HCT116 (cell line): ENCODE measurements around the gene TOR1AIP1. TPM values are rescaled to one million over a fixed set of nuclear protein-coding genes. Genes with fewer than 3 reads are reported as not detected.

Experiments
- ATAC-seq: fragments of 200-7000 bp; cut with Tn5 transposase; 2 replicates; pipeline ENCODE4 v1.9.1; 2020; ENCODE audit warnings: mild to moderate bottlenecking, moderate library complexity
- BruUV-seq: library from RNA; stranded (reverse); fragments of 400-500 nt; replicated peaks from 2 replicates; lab custom pipeline; 2021; lab: Mats Ljungman, UMichigan
- CTCF ChIA-PET: fragments of 300-600 bp; sonication (Branson Sonifier 250); formaldehyde crosslinking; loops from one replicate; lab custom pipeline; 2021; ENCODE audit warnings: antibody characterized with exemption; lab: Charles Lee
- POLR2A ChIA-PET: fragments of 300-600, 350-600 bp; sonication (Branson Sonifier 250); formaldehyde crosslinking; loops from one replicate; lab custom pipeline; 2021; ENCODE audit warnings: antibody characterized with exemption; lab: Charles Lee
- RAD21 ChIA-PET, 2 experiments: fragments of 300-600 bp; sonication (Branson Sonifier 250); formaldehyde crosslinking; loops; one replicate each; lab custom pipeline; 2023; ENCODE audit warnings: low total read pairs in 2 of 2; ENCODE audit not compliant: uncharacterized antibody in 2 of 2, unreplicated experiment in 2 of 2, low non-redundant PET in 1 of 2; lab: Charles Lee
- DNase-seq: peaks from one replicate; pipeline ENCODE4 v3.0.0-alpha.2; 2010; ENCODE audit warnings: low read depth, low spot score
- H2AFZ ChIP-seq: fragments of 200-600 bp; shearing (Covaris generic), sonication (generic); 2 replicates; pipeline ENCODE4 v1.6.1; 2017; ENCODE audit warnings: low read depth, mixed run types, mixed read lengths, antibody characterized with exemption, low read length; ENCODE audit not compliant: poor library complexity, severe bottlenecking
- H3K27ac ChIP-seq: 2 replicates; pipeline ENCODE4 v1.5.1; 2012; ENCODE audit warnings: low read depth, low read length
- H3K27me3 ChIP-seq: fragments of 200-600 bp; sonication (generic); 2 replicates; pipeline ENCODE4 v1.6.1; 2016; ENCODE audit warnings: mixed run types, low read length, mixed read lengths; ENCODE audit not compliant: insufficient read depth
- H3K36me3 ChIP-seq, 2 experiments: fragments of 200-500 bp in 1 of 2; fragments of 200-600 bp in 1 of 2; sonication (Bioruptor generic) in 1 of 2; sonication (generic) in 1 of 2; 2 replicates each; pipeline versions ENCODE4 v1.5.1 to v1.6.1; 2014 to 2016; ENCODE audit warnings: low read length in 2 of 2, inconsistent platforms in 1 of 2, mixed read lengths in 1 of 2, mixed run types in 1 of 2; ENCODE audit not compliant: insufficient read depth in 2 of 2, control insufficient read depth in 1 of 2
- H3K4me1 ChIP-seq, 2 experiments: fragments of 200-600 bp in 1 of 2; sonication (generic) in 1 of 2; 2 replicates each; pipeline versions ENCODE4 v1.5.1 to v1.6.1; 2012 to 2017; ENCODE audit warnings: low read length in 2 of 2, inconsistent platforms in 1 of 2, mild to moderate bottlenecking in 1 of 2, mixed read lengths in 1 of 2, mixed run types in 1 of 2, moderate library complexity in 1 of 2; ENCODE audit not compliant: insufficient read depth in 2 of 2, control insufficient read depth in 1 of 2
- H3K4me2 ChIP-seq: fragments of 200-600 bp; sonication (generic); 2 replicates; pipeline ENCODE4 v1.6.1; 2017; ENCODE audit warnings: mixed run types, low read length, mixed read lengths
- H3K4me3 ChIP-seq, 2 experiments: fragments of 200-600 bp in 1 of 2; sonication (generic) in 1 of 2; replicated peaks in 1 of 2; 2 replicates each; pipeline ENCODE4 v1.5.1; 2011 to 2016; ENCODE audit warnings: low read length in 2 of 2, control low read depth in 1 of 2, low read depth in 1 of 2, mild to moderate bottlenecking in 1 of 2, mixed read lengths in 1 of 2, mixed run types in 1 of 2
- H3K79me2 ChIP-seq: fragments of 200-600 bp; sonication (generic); 2 replicates; pipeline ENCODE4 v1.6.1; 2017; ENCODE audit warnings: mild to moderate bottlenecking, mixed run types, low read length, moderate library complexity, mixed read lengths; ENCODE audit not compliant: insufficient read depth
- H3K9ac ChIP-seq: fragments of 200-600 bp; sonication (generic); 2 replicates; pipeline ENCODE4 v1.6.1; 2016; ENCODE audit warnings: low read length, mixed read lengths
- H3K9me2 ChIP-seq: fragments of 200-600 bp; sonication (generic), shearing (Covaris generic); 2 replicates; pipeline ENCODE4 v1.6.1; 2017; ENCODE audit warnings: mixed run types, mild to moderate bottlenecking, moderate library complexity; ENCODE audit not compliant: insufficient read depth
- H3K9me3 ChIP-seq, 2 experiments: fragments of 200-500 bp in 1 of 2; fragments of 200-600 bp in 1 of 2; sonication (Bioruptor generic) in 1 of 2; sonication (generic) in 1 of 2; 2 replicates each; pipeline ENCODE4 v1.6.1; 2014 to 2017; ENCODE audit warnings: low read length in 2 of 2, mixed read lengths in 2 of 2, inconsistent platforms in 1 of 2, low read depth in 1 of 2, mild to moderate bottlenecking in 1 of 2, mixed run types in 1 of 2, moderate library complexity in 1 of 2; ENCODE audit not compliant: control insufficient read depth in 1 of 2, insufficient read depth in 1 of 2
- H4K20me1 ChIP-seq: fragments of 200-600 bp; sonication (generic), shearing (Covaris generic); 2 replicates; pipeline ENCODE4 v1.6.1; 2017; ENCODE audit warnings: mixed run types, mild to moderate bottlenecking, moderate library complexity; ENCODE audit not compliant: insufficient read depth
- ATF3 ChIP-seq: IDR thresholded peaks from 2 replicates; pipeline ENCODE4 v1.6.1; 2012
- CBX3 ChIP-seq: IDR thresholded peaks from 2 replicates; pipeline ENCODE4 v1.6.1; 2012; ENCODE audit warnings: low read depth
- CTCF ChIP-seq, 3 experiments: fragments of 200-600 bp in 1 of 3; sonication (generic) in 1 of 3; IDR thresholded peaks in 2 of 3; conservative IDR thresholded peaks in 1 of 3; 2 replicates each; pipeline ENCODE4 v1.5.1; 2012 to 2017; ENCODE audit warnings: low read depth in 2 of 3, low read length in 2 of 3, antibody characterized with exemption in 1 of 3, borderline replicate concordance in 1 of 3, control low read depth in 1 of 3, mild to moderate bottlenecking in 1 of 3, mixed read lengths in 1 of 3, mixed run types in 1 of 3, moderate library complexity in 1 of 3; ENCODE audit not compliant: insufficient read depth in 1 of 3
- ELF1 ChIP-seq: IDR thresholded peaks from 2 replicates; pipeline ENCODE4 v1.6.1; 2012; ENCODE audit warnings: low read depth, borderline replicate concordance
- EZH2phosphoT487 ChIP-seq: fragments of 200-600 bp; IDR thresholded peaks from 2 replicates; pipeline ENCODE4 v1.6.1; 2018; ENCODE audit warnings: antibody characterized with exemption, borderline replicate concordance
- FOSL1 ChIP-seq: IDR thresholded peaks from 2 replicates; pipeline ENCODE4 v1.6.1; 2012; ENCODE audit warnings: low read depth
- POLR2A ChIP-seq: IDR thresholded peaks from 2 replicates; pipeline ENCODE4 v1.7.0; 2011; ENCODE audit warnings: borderline replicate concordance; ENCODE audit not compliant: insufficient read depth, insufficient read length; ENCODE audit errors: extremely low read depth
- RAD21 ChIP-seq: IDR thresholded peaks from 2 replicates; pipeline ENCODE4 v1.6.1; 2012; ENCODE audit warnings: low read depth, mild to moderate bottlenecking
- SP1 ChIP-seq: IDR thresholded peaks from 2 replicates; pipeline ENCODE4 v1.6.1; 2012; ENCODE audit warnings: low read depth
- SRF ChIP-seq: IDR thresholded peaks from 2 replicates; pipeline ENCODE4 v1.6.1; 2012; ENCODE audit warnings: low read depth
- YY1 ChIP-seq: IDR thresholded peaks from 2 replicates; pipeline ENCODE4 v1.6.1; 2011; ENCODE audit warnings: low read length, low read depth, moderate library complexity, mild to moderate bottlenecking; ENCODE audit not compliant: insufficient replicate concordance; ENCODE audit errors: extremely low read depth
- ZBTB33 ChIP-seq: IDR thresholded peaks from 2 replicates; pipeline ENCODE4 v1.6.1; 2011; ENCODE audit warnings: mild to moderate bottlenecking, low read length, moderate library complexity; ENCODE audit not compliant: insufficient replicate concordance; ENCODE audit errors: extremely low read depth
- ZFX ChIP-seq: fragments of 450-650 bp; IDR thresholded peaks from 2 replicates; pipeline ENCODE4 v1.6.1; 2017
- ZNF274 ChIP-seq: fragments of 200-500 bp; sonication (Bioruptor generic); IDR thresholded peaks from 2 replicates; pipeline ENCODE4 v1.6.1; 2014; ENCODE audit warnings: mild to moderate bottlenecking, low read depth, low read length, inconsistent platforms
- intact Hi-C: fragments of 100-400 bp; cut with micrococcal nuclease; formaldehyde crosslinking; loops from 2 replicates; pipeline ENCODE4 v1.10.0; 2022
- total RNA-seq: library from RNA; stranded (reverse); gene quantifications from one replicate; pipeline ENCODE4 v1.2.1, GENCODE V29; 2021; ENCODE audit not compliant: unreplicated experiment

TOR1AIP1 gene
- total RNA-seq, 1 experiment from 2014 or later = 30.5 TPM

GRCh38 chr1:179966551-179966950, 84.5 kb downstream of the TOR1AIP1 start:
- BruUV-seq = no TSS peak
- H3K4me2 ChIP-seq = no peak overlapping the region
- no peaks in the 10 kb centered on the region for H4K20me1 ChIP-seq
- H3K79me2 ChIP-seq = peaks cover 91% of the 10 kb centered on the region
- POLR2A ChIA-PET = no interaction called here
- RAD21 ChIA-PET = no interaction called here
- DNase-seq (no peak), ATAC-seq (no peak)
- CTCF ChIA-PET = no interaction called here
- H3K27ac ChIP-seq = no peak overlapping the region
- H3K27me3 ChIP-seq = no peaks in the 10 kb centered on the region
- intact Hi-C loops = no loop called here
- no peak overlapping the region for H3K4me3 ChIP-seq
- H3K9me2 ChIP-seq = no peaks in the 10 kb centered on the region
- no peaks in the 10 kb centered on the region; a peak in 1 of 4 replicates for H3K9me3 ChIP-seq
- no peak overlapping the region for H2AFZ ChIP-seq
- no peaks in the 10 kb centered on the region for H3K4me1 ChIP-seq
- no peak overlapping the region for H3K9ac ChIP-seq
- no peaks in the 10 kb centered on the region for H3K36me3 ChIP-seq
- TF ChIP-seq SRF (no peak), FOSL1 (no peak), ZBTB33 (no peak), CBX3 (no peak), YY1 (no peak), ZNF274 (no peak)
- TF ChIP-seq, all 23 proteins: peak for 0

GRCh38 chr1:179968284-179968993, 86.4 kb downstream of the TOR1AIP1 start:
- Histone ChIP-seq H3K4me1 (no peaks in the 10 kb centered on the region), H3K9me3 (no peaks in the 10 kb centered on the region; a peak in 1 of 4 replicates), H3K4me3 (no peak overlapping the region), H3K27ac (no peak overlapping the region), H4K20me1 (no peaks in the 10 kb centered on the region), H2AFZ (no peak overlapping the region), H3K9ac (no peak overlapping the region), H3K9me2 (no peaks in the 10 kb centered on the region), H3K4me2 (no peak overlapping the region), H3K27me3 (no peaks in the 10 kb centered on the region), H3K79me2 (peaks cover 86% of the 10 kb centered on the region), H3K36me3 (no peaks in the 10 kb centered on the region)
- ATAC-seq (no peak), DNase-seq (no peak)
- intact Hi-C loops = no loop called here
- CTCF ChIA-PET = no interaction called here
- BruUV-seq = no TSS peak
- RAD21 ChIA-PET = no interaction called here
- POLR2A ChIA-PET = no interaction called here
- TF ChIP-seq ZNF274 = no peak
- no peak for TF ChIP-seq FOSL1
- no peak for TF ChIP-seq ATF3
- TF ChIP-seq RAD21 = no peak
- TF ChIP-seq ZFX = no peak
- no peak for TF ChIP-seq ELF1
- TF ChIP-seq EZH2phosphoT487 = no peak
- TF ChIP-seq POLR2A = no peak
- no peak for TF ChIP-seq SP1
- TF ChIP-seq CTCF (IDR thresholded peaks at IDR 0.05 in 2 of 3, conservative IDR thresholded peaks at IDR 0.05 in 1 of 3; ENCODE audit: borderline replicate concordance in 1 of 3, insufficient read depth in 1 of 3, low read depth in 2 of 3, low read length in 2 of 3) = no peak
